ENCODE measurements around the gene MSRB1. TPM values are rescaled to one million over a fixed set of nuclear protein-coding genes. Genes with fewer than 3 reads are reported as not detected.

MSRB1 gene
- total and polyA plus RNA-seq, 2 of the 13 experiments (the other 11 are each of a cell fraction or from before 2014, with no cell fraction given): 32.1 to 75.4 TPM

- TF ChIP-seq ZNF580 (CRISPR knock-in tag; IDR thresholded peaks at IDR 0.05; ENCODE audit: borderline replicate concordance, low read depth) (peak; percentile 74; the same call in 1 of the 2 replicates), FOXM1 (CRISPR knock-in tag; IDR thresholded peaks at IDR 0.05) (peak; percentile 52; the same call in 1 of the 2 replicates), GPN1 (CRISPR knock-in tag; IDR thresholded peaks at IDR 0.05; ENCODE audit: borderline replicate concordance) (peak; percentile 18; the same call in 1 of the 2 replicates), RBM39 (IDR thresholded peaks at IDR 0.05; ENCODE audit: low read depth, low read length, poor library complexity, severe bottlenecking) (peak; percentile 79), ZNF775 (CRISPR knock-in tag; IDR thresholded peaks at IDR 0.05; ENCODE audit: borderline replicate concordance) (0 out of 2 replicates have a peak, but pooled peaks have one; percentile 54), MATR3 (CRISPR knock-in tag; IDR thresholded peaks at IDR 0.05) (no peak), TRIM22 (IDR thresholded peaks at IDR 0.05) (no peak), ZNF646 (CRISPR knock-in tag; IDR thresholded peaks at IDR 0.05) (no peak), MLX (CRISPR knock-in tag; IDR thresholded peaks at IDR 0.05) (peak; percentile 40; the same call in 1 of the 2 replicates), ZNF704 (CRISPR knock-in tag; IDR thresholded peaks at IDR 0.05; ENCODE audit: borderline replicate concordance) (peak; percentile 70; the same call in 1 of the 2 replicates), MAX (IDR thresholded peaks at IDR 0.05) (peak; percentile 87), AGO2 (optimal IDR thresholded peaks at IDR 0.05; ENCODE audit: low read depth, low read length) (peak; percentile 41), ZNF138 (CRISPR knock-in tag; IDR thresholded peaks at IDR 0.05; ENCODE audit: low read depth) (peak; percentile 56; the same call in 1 of the 2 replicates), PHB2 (IDR thresholded peaks at IDR 0.05; ENCODE audit: partially characterized antibody) (no peak)
These were observed 28.9 kb upstream of the MSRB1 start, which contains the start of gene TBL3 (continued) for GRCh38 chr16:1971796-1972489.

Data from HepG2 (cell line).